Measurements from ENCODE around the gene BTAF1. TPM values are rescaled to one million over a fixed set of nuclear protein-coding genes. Genes with fewer than 3 reads are reported as not detected.

Gene BTAF1
- total RNA-seq, 1 donor from 2014 or later, result 19.9 TPM

DNA sequence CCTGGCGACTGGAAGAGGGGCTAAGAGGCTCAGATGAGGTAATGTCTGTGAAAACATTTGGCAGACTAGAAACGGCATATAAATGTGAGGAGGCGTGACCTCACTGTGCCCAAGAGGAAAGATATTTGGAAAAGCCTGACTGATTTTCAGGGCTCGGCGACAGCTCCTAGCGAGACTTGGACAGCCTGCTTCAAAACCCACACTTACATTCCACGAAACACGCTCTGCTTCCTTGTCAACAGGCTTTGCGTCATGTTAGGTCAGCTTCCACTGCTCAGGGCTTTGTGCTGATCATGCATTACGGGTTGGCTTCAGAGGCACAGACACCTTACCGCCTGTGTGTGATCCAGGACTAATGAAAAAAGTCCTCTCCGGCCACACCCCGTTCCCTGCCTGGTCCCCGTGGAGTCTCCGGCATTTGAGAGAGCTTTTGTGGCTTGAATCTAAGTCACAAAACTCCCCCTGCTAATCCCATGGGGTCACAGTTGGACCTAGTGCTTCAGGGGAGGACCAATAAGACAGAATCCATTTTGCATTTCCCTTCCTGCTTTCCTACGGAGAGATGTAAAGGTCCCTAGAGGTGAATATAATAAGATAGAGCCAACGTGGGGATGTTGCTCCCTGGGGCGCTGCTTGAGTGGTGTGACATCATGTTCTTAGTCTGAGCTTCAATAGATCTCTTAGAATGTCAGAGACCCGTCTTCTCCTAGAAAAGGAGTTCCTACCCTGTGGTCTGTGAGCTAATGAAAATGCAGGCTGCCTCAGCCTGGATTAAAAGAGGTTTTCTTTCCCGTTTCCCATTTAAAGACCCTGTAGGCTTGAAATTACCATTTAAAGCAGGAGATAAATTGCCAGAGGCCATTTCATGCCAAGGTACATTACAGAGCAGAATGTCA, 39.8 kb upstream of the BTAF1 start:
- H3K4me3 ChIP-seq, result peak overlapping the region in 1 of 2 donors; percentile 55
- H3K36me3 ChIP-seq, result no peaks in the 10 kb centered on the region
- H3K9me3 ChIP-seq, result no peaks in the 10 kb centered on the region
- TF ChIP-seq, protein P1, sequence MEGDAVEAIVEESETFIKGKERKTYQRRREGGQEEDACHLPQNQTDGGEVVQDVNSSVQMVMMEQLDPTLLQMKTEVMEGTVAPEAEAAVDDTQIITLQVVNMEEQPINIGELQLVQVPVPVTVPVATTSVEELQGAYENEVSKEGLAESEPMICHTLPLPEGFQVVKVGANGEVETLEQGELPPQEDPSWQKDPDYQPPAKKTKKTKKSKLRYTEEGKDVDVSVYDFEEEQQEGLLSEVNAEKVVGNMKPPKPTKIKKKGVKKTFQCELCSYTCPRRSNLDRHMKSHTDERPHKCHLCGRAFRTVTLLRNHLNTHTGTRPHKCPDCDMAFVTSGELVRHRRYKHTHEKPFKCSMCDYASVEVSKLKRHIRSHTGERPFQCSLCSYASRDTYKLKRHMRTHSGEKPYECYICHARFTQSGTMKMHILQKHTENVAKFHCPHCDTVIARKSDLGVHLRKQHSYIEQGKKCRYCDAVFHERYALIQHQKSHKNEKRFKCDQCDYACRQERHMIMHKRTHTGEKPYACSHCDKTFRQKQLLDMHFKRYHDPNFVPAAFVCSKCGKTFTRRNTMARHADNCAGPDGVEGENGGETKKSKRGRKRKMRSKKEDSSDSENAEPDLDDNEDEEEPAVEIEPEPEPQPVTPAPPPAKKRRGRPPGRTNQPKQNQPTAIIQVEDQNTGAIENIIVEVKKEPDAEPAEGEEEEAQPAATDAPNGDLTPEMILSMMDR (IDR thresholded peaks at IDR 0.05), result no peak
- DNase-seq (ENCODE audit: low spot score in 2 of 2), result peak in 1 of 2 donors; percentile 81
- peaks cover 3 to 24% of the 10 kb centered on the region in 2 donors for H3K4me1 ChIP-seq
- peak overlapping the region; percentile 87 to 94 for H3K27ac ChIP-seq
- H3K27me3 ChIP-seq, result no peaks in the 10 kb centered on the region
- intact Hi-C loops (cut with DNase I), result loop anchor here (5.0 kb wide), 2 partner anchors 39 to 86 kb away; partner anchors contain the start of genes BTAF1 and TNKS2

DNA sequence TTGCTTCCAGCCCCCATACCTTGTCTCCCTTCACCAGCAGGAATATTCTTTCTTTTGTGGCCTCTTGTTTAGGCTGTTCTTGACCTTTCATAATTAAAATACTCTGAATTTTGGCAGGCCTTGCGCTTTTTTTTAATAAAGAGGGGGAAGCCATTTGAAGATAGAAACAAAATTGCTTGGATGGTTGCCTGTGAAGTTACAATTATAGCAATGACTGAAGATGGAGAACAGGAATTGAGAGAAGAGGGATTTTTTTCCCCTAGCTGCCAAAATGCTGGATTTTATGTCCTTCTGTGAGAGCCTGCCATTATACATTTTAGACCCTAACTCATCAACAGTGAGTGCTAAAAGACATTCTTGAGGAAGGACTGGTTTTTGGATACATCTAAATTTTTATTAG, 39.0 kb upstream of the BTAF1 start:
- no peak for DNase-seq (ENCODE audit: low spot score in 2 of 2)
- H3K9me3 ChIP-seq, result no peaks in the 10 kb centered on the region
- peak overlapping the region; percentile 87 to 94 for H3K27ac ChIP-seq
- no peaks in the 10 kb centered on the region for H3K36me3 ChIP-seq
- intact Hi-C loops (cut with DNase I), result loop anchor here (5.0 kb wide), 2 partner anchors 38 to 87 kb away; partner anchors contain the start of genes BTAF1 and TNKS2
- H3K27me3 ChIP-seq, result no peaks in the 10 kb centered on the region
- H3K4me1 ChIP-seq, result peaks cover 3 to 24% of the 10 kb centered on the region in 2 donors
- H3K4me3 ChIP-seq, result peak overlapping the region in 1 of 2 donors; percentile 55
- TF ChIP-seq, protein P1 (IDR thresholded peaks at IDR 0.05), result no peak

GRCh38 chr10:91885362-91886079, 38.0 kb upstream of the BTAF1 start:
- intact Hi-C loops (cut with DNase I), result loop anchor here (2.0 kb wide), 1 partner anchor 23 kb away; the partner anchor contains the start of gene FGFBP3
- Histone ChIP-seq H3K4me1 (peaks cover 3 to 24% of the 10 kb centered on the region in 2 donors), H3K36me3 (no peaks in the 10 kb centered on the region), H3K9me3 (no peaks in the 10 kb centered on the region), H3K4me3 (no peak overlapping the region), H3K27me3 (no peaks in the 10 kb centered on the region), H3K27ac (peak overlapping the region; percentile 87 to 94)
- TF ChIP-seq, protein P1 (IDR thresholded peaks at IDR 0.05), result no peak
- no peak for DNase-seq (ENCODE audit: low spot score in 2 of 2)

DNA sequence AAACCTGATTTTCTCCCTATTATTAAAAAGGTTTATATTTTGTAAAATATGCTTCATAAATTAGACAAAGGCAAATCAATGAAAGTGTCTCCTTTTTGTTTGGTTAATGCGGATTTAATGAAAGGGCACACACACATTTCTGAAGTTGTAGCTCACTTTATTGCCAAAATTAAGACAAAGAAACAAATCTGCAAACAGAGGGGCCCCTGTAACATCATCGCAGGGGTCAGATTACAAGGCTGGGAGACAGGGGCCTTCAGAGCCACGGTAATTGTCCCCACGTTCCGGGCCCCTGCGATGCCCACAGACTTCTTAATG, 36.7 kb upstream of the BTAF1 start:
- intact Hi-C loops (cut with DNase I), result loop anchor here (2.0 kb wide), 1 partner anchor 22 kb away; the partner anchor contains the start of gene FGFBP3
- Histone ChIP-seq H3K4me1 (peaks cover 3 to 20% of the 10 kb centered on the region in 2 donors), H3K27me3 (no peaks in the 10 kb centered on the region), H3K9me3 (no peaks in the 10 kb centered on the region), H3K36me3 (no peaks in the 10 kb centered on the region), H3K27ac (peak overlapping the region; percentile 28 to 76), H3K4me3 (peak overlapping the region; percentile 66 to 78)
- TF ChIP-seq, protein P1 (IDR thresholded peaks at IDR 0.05), result no peak
- DNase-seq (ENCODE audit: low spot score in 2 of 2), result no peak

DNA sequence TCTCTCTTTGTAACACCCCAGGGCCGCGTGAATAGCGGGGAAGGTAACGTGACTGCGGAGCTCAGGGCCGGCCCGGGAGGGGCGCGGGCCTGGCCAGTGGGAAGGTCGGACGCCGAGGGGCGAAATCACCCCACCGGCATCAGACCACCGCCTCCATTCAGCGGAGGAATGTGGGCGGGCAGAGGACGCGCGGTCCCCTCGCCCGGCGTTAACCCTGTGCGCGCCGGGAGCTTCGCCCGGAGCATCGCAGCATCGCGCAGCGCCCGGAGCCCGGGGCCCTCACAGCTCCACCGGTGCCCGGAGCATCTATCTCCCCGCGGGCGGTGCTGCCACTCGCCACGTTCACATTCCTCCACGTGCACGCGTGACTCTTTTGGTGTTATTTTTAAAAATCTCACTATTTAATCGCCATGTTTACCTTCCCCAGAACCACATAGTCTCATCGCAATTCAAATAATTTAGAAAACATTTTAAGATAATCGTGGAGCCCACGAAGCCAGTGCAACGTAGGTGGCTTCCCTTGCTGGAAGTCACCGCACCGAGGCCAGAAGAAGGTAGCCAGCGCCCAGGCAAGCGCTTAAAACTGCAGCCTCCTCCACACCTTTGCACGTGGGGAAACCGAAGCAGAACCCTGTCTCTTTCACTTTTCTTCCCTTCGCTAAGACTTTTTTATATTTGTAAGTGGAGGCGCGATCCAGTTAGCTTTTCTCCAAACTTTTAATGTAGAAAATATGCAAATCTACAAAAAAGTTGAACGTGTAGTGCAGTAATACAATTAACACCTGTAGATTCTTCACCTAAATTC, 36.1 kb upstream of the BTAF1 start:
- Histone ChIP-seq H3K27me3 (no peaks in the 10 kb centered on the region), H3K27ac (peak overlapping the region; percentile 28 to 76), H3K9me3 (no peaks in the 10 kb centered on the region), H3K4me3 (peak overlapping the region; percentile 66 to 78), H3K36me3 (no peaks in the 10 kb centered on the region), H3K4me1 (peaks cover 3 to 20% of the 10 kb centered on the region in 2 donors)
- DNase-seq (ENCODE audit: low spot score in 2 of 2), result peak in 1 of 2 donors; percentile 73
- intact Hi-C loops (cut with DNase I), result loop anchor here (2.0 kb wide), 1 partner anchor 21 kb away; the partner anchor contains the start of gene FGFBP3
- TF ChIP-seq, protein P1 (IDR thresholded peaks at IDR 0.05), result no peak
